Stromal cell of bone marrow (primary cell): Measurements from ENCODE around the gene PHYHD1.
"Not testable (repeated sequence)": the region's sequence is repeated elsewhere in the genome, so short reads cannot be mapped to it uniquely, and the experiment has no call there.

Experiments used
- DNase-seq: peaks from one replicate; pipeline ENCODE4 v3.0.0-alpha.2; 2012; ENCODE audit warnings: low read depth

PHYHD1 gene

DNA sequence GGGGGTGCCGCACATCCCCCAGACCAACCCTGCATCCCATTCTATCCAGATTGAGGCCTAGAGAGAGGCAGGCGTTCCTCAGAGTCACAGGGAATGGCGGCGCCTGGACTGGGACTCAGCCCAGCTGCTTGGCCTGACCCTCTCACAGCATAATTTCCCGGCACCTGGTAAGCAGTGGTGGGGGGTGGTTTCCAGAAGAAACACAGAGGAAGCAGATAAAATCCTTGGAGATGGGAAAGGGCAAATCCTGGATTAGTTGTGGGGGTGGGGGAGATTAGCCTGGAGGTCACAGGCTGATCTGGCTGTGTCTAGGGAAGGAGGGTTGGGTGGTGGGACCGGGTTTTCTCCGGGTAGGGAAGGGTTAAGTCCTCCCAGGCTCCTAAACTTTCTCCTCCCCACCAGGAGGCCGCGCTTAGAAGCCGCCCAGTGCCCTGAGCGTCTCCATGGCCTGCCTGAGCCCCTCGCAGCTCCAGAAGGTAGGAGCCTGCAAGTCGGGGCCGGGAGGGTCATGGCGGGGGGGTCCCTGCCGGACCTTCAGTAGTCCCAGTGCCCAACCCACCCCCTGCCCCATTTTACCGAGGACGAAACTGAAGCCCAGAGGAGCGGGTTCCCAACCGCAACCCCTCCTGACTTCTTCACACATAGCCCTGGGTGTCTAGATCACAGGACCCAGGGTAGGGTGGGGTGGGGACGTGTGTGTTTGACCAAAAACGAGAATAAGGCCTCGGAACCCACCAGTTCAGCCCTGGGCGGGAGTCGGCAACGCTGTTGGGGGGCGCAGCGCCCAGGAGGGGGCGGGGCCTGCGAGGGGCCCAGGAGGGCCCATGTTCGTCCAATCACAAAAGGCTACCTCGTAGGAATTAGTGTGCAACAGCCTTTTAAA lies 1.3 kb downstream of the PHYHD1 start:
- no peak for DNase-seq

DNA sequence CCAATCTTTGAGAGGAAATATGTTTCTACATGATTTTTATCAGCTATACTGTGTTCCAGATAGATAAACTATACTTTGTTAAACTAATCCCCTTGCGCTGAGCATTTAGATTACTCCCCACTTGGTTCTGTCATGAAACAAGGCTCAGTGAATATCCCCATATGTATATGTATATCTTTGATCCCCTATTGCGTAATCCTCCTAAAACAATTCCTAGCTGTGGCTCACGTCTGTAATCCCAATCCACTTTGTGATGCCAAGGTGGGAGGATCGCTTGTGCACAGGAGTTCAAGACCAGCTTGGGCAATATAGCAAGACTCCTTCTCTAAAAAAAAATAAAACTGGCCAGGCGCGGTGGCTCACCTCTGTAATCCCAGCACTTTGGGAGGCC lies 2.7 kb downstream of the PHYHD1 start:
- no peak for DNase-seq

DNA sequence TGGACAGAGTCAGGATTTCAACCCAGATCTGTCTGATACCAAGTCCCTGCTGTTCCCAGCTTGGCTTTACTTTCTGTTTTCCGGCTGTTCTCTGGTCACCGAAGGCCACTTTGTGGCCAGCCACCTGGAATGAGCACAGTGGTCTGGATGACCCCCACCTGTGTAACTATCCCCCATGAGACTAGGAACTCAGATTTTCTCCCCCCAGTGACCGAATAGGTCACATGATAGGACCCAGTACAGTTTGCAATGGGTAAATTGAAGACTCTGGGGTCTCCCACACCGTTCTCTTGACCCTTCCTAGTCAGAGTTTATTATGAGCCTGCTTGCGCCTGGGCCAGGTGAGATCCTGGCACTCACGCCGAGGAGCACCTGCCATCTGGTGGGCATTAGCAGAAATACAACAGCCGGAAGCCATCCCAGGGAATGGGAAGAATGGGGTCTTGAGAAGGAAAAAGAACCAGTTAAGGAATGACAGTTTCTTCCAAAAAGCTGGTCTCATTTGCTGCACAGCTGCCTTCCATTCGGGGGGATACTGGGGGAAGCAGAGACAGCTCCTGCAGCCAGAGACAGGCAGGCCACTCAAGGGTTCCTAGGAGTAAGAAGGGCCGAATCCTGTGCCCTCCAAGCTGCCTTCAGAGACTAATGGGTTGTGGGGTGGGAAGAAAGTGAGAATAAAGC lies 7.1 kb downstream of the PHYHD1 start:
- DNase-seq, result no peak

DNA sequence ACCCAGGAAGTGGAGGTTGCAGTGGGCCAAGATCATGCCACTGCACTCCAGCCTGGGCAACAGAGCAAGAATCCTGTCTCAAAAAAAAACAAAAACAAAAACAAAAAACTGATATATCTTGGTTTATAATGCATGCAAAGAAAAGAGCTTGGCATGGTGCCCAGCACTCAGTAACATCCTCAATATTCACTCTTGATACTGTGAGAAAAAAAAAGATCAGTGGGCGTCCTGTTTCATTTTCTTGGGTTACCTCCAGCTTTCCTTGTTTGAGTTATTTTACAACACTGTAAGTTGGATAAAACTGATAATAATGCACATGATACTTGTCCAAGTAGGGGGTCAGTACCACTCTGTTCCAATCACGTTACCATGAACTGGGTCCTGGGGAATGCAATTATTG lies 7.8 kb downstream of the PHYHD1 start:
- DNase-seq, result no peak

GRCh38 chr9:128929560-128929959 lies 8.8 kb downstream of the PHYHD1 start:
- DNase-seq, result no peak

DNA sequence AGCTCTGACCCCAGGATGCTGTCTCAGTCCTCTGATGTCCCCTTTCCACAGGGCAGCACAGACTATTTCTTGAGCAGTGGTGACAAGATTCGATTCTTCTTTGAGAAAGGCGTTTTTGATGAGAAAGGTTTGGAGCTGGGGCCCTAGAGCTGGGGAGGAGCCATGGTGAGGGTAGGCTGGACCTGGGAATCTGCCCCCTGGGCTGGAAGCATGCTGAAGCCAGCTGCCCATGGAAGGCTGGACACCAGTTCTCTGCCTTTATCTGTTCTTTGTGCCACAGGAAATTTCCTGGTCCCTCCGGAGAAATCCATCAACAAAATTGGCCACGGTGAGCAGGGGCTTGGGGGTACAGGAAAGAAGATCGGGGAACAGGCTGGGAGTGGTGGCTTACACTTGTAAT lies 12.9 kb downstream of the PHYHD1 start:
- DNase-seq, result no peak

- no peak for DNase-seq
These were observed 15.5 kb downstream of the PHYHD1 start for GRCh38 chr9:128936171-128936865.

DNA sequence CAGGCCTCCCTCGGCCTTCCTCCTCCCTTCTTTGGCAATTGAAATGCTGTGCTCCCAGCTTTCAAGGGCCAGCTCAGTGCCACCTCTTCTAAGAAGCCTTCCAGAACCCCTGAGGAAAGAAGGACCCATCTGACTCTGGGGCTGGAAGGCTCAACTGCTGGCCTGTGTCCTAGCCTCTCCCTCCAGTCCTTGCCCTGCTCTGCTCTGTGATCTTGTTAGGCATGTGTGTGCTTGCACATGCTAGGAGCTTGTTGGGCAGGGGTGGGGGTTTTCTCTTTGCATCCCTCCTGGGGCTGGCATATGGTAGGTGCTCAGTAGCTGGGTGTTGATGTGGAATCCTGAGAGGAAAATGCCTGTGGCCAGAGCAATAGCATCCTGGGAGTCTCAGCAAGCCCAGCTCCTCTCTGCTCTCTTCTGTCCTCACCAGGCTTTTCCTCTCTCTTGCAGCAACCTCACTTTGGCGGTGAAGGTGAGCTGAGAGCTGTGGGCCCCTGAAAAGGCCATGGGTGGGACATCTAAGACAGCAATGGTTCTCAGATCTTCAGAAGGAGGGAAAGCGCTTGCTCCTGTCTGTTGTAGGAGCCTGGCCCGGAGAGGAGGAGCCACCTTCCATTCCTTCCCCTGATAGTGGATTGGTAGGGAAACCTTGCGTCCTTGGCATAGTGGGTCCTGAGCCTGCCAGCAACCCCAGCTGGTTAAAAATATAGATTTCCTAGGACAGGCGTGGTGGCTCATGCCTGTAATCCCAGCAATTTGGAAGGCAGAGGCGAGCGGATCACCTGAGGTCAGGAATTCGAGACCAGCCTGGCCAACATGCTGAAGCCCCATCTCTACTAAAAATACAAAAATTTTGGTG lies 16.8 kb downstream of the PHYHD1 start:
- no peak for DNase-seq

- no peak for DNase-seq
These were observed 19.6 kb downstream of the PHYHD1 start for GRCh38 chr9:128940271-128940921.

DNA sequence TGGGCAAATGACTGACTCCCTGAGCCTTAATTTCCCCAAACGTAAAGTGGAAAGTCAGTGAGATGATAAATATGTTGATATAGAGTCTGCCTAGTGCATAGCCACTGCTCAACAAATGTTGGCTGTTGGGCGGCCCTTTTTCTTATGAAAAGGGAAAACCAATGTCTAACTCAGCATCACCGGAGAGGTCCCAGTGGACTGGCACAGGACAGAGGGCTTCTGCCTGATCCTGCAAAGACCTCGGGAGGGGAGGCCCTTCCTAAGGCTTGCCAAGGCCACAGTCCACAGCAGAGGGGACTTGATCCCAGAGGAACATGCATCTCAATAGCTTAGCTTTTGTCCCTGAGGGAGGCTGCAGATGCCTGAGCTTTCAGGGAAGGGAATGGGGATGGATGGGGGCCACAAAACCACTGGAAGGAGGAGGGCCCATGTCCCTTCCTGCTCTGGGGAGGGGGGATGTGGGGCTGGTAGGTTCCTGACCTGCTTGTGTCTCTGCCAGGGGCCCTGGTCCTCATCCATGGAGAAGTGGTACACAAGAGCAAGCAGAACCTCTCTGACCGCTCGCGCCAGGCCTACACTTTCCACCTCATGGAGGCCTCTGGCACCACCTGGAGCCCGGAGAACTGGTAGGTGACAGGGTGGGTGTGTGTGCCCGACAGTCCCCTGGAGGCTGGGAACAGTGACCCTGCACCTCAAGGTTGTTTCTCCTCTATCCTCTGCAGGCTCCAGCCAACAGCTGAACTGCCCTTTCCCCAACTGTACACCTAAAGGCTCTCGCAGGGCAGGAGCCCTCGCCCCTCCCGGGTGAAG lies 20.4 kb downstream of the PHYHD1 start:
- DNase-seq, result no peak

GRCh38 chr9:128943832-128944620 lies 23.2 kb downstream of the PHYHD1 start:
- DNase-seq, result no peak

DNA sequence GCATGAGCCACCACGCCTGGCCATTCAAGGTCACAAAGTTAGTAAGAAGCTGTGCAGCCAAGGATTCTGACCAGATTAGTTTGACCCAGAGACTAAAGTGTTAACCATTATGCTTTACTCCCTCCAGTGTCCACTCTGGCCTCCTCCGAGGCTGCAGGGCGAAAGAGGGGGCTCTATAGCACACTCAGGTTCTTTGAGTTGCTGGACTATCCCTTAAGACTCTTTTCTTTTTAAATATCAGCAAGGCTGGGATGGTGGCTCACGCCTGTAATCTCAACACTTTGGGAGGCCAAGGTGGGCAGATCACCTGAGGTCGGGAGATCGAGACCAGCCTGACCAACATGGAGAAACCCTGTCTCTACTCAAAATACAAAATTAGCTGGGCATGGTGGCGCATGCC lies 24.2 kb downstream of the PHYHD1 start:
- DNase-seq, result not testable (repeated sequence)

DNA sequence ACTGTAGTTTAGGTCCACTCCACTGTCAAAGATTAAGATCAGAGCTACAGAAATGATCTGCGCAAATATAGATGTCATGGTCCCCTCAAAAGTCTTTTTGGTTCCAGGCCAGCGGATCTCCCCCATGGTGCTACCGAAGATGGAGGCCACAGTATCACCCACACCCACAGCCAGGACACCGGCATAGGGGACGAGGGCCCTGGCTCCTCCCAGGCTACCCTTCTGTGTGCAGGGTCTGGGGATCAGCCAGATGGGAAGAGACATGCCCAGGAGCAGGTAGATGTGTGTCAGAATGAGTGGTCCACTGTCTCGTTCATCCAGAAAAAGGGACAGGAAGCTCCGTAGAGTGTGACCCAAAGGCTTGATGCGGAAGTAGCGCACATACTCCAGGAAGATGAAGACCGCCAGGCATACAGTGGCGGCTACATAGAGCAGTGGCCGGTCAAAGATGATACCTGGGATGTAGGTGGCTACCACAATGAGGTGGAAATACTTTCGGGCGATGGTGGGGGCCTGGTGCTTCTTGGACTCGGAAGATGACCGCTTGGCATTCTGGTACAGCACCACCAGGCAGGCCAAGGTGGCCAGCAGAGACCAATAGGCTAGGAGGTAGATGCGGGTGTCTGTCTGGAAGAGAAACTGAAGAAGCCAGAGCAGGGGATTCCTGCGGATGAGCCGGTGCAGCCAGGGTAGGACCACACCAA lies 25.2 kb downstream of the PHYHD1 start:
- no peak for DNase-seq

GRCh38 chr9:128946571-128947276 lies 25.9 kb downstream of the PHYHD1 start:
- DNase-seq, result no peak

- no peak for DNase-seq
These were observed 26.4 kb downstream of the PHYHD1 start for GRCh38 chr9:128947277-128947526.

DNA sequence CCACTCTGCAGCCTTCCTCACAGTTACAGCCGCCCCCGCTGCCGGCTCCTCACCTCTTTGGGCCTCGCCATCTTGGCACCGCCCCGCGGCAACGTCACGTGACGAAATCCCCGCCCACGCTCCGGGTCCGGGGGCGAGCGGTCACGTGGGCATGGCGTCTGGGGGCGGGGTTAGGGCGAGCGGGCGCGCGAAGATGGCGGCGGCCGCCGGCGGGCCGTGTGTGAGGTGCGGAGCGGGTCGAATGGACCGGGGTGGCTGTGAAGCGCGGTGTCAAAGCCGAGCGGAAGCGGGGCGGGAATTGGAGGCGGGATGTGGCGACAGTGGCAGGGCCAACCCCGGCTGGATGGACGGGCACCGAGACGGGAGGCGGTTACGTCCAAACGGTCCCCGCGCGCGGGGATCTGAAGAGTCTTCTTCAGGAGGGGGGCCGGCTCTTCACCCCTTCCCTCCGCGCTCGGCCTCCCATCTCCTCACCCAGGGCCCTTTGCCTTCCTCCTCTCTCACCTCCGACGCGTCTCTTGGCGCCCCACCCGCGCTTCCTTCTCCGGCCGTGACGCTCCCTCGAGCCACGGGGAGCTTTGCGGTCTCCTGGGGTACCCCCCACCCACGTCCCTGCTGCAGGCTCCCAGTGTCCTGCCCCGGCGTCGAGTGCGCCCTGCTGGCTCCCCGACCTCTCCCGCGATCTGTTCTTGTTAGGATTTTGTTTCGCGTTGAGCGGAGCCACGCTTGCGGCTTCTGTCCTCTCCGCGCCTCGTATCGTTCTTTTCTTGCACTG lies 26.9 kb downstream of the PHYHD1 start, which contains the start of the genes DOLK and NUP188:
TSS of gene DOLK (minus strand) at position 77 of the 775 bp plus-strand sequence. CDS start 300 bp downstream, outside the sequence.
TSS of gene NUP188 (plus strand) at position 173 of the 775 bp plus-strand sequence. CDS start at position 194, 21 bp downstream.
- peak; percentile 78 for DNase-seq

GRCh38 chr9:128961403-128961802 lies 40.6 kb downstream of the PHYHD1 start:
- DNase-seq, result not testable (repeated sequence)

GRCh38 chr9:128969491-128969890 lies 48.7 kb downstream of the PHYHD1 start:
- DNase-seq, result no peak
